GM13977 (cell line): ENCODE measurements around the gene MIAT.

ENCODE experiments used
- DNase-seq: peaks from one replicate; pipeline ENCODE4 v3.0.0; 2012; ENCODE audit warnings: low spot score
- CTCF ChIP-seq: IDR thresholded peaks from 2 replicates; pipeline ENCODE4 v1.5.1; 2012; ENCODE audit warnings: mild to moderate bottlenecking, control low read depth; ENCODE audit not compliant: insufficient read depth; ENCODE audit errors: extremely low read depth, missing control alignments
- in situ Hi-C: fragments of 300-500 bp; cut with MboI; formaldehyde crosslinking; loops from one replicate; pipeline ENCODE4 v1.12.0; 2022; ENCODE audit warnings: low sequenced_read_pairs, low pct_unique_long_range_greater_than_20kb, mixed read lengths, inconsistent platforms; ENCODE audit not compliant: unreplicated experiment

MIAT gene

DNA sequence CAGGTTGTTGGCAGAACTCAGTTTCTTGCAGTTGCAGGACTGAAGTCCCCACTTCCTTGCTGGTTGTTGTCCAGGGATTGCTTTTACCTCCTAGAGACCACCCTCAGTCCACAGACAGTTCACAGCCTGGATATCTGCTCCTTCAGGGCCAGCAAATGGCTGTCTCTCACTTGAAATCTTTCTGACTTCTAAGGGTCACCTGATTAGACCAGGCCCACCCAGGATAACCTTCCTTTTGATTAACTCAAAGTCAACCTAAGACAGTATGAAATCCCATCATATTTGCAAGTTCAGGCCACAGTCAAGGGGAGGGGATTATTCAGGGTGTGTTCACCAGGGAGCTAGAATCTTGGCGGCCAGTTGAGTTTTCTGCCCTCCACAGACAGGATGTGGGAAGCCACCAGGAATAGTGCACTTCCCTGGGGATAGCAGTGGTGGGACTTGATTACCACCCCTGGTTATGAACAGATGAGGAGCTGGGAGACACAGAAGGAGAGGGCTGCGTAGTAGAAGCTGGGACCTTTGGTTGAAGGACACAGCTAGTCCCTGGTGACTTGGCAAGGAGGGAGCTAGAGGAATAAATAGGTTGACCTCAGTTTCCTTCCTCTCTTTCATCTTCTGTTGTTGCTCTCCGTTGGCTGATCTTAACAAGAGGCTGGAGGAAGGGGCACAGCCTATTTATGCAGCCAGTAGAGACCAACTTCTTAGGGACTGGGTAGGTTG, 33.4 kb downstream of the MIAT start:
- in situ Hi-C loops = no loop called here
- TF ChIP-seq CTCF = no peak
- DNase-seq = no peak

- no peak for TF ChIP-seq CTCF
- no peak for DNase-seq
- in situ Hi-C loops = no loop called here
Observed at GRCh38 chr22:26691377-26691716, 34.0 kb downstream of the MIAT start.

DNA sequence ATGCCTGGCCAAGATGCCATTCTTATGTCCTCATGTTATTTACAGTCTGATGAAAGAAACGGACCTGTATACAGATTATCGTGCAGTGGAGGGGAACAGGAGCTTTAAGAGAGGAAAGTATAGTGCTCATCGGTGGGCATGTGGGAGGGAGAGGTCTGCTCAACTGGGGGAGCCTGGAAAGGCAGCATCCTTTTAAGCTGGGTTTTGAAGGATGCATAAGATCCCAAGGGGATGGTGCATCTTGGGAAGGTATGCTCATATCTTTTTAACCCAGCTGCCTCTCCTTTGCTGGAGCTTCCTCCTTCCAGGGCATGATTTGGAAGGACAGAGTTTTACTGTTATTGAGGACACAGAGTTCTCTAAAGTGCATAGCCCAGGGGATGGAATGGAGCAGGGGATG, 34.8 kb downstream of the MIAT start:
- no peak for DNase-seq
- in situ Hi-C loops = no loop called here
- no peak for TF ChIP-seq CTCF

DNA sequence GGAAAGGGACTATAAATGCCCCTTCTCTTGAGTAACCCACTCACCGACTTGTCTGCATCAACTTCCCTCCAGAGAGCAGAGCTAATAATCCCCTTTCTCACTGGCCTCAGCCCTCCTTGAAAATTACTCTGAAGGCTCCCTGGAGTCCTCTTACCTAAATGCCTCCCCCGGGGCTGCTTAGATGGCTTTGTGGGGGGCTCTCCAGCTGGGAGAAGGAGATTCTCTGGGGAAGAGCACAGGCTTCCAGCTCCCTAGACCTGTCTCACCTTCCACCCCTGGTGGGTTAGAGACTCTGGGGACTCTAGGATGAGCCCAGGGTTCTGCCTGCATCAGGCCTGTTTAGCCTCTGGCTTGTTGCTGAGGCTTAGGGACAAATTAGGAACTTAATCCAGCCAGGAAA, 39.8 kb downstream of the MIAT start:
- no peak for TF ChIP-seq CTCF
- no peak for DNase-seq
- in situ Hi-C loops = no loop called here

- no peak for DNase-seq
- in situ Hi-C loops = no loop called here
- no peak for TF ChIP-seq CTCF
Observed at GRCh38 chr22:26700462-26700861, 43.1 kb downstream of the MIAT start.

- in situ Hi-C loops = no loop called here
- no peak for DNase-seq
- TF ChIP-seq CTCF = no peak
Observed at GRCh38 chr22:26700886-26701285, 43.5 kb downstream of the MIAT start.
